ENCODE measurements around the gene MBP. TPM values are rescaled to one million over a fixed set of nuclear protein-coding genes. Genes with fewer than 3 reads are reported as not detected.
"Not testable (repeated sequence)": the region's sequence is repeated elsewhere in the genome, so short reads cannot be mapped to it uniquely, and the experiment has no call there.

Gene MBP
- total RNA-seq, 1 donor from 2014 or later = 90.6 TPM

GRCh38 chr18:77022116-77022515 lies 110.5 kb downstream of the MBP start:
- ATAC-seq (no peak), DNase-seq (no peak)
- no peak overlapping the region for H3K4me3 ChIP-seq
- no peaks in the 10 kb centered on the region for H3K9me3 ChIP-seq
- intact Hi-C loops (cut with DNase I) = no loop called here
- H3K27me3 ChIP-seq (ENCODE audit: low read depth) = no peaks in the 10 kb centered on the region
- no peaks in the 10 kb centered on the region for H3K4me1 ChIP-seq
- H3K27ac ChIP-seq = no peak overlapping the region
- no peak for TF ChIP-seq CTCF (IDR thresholded peaks at IDR 0.05)
- H3K36me3 ChIP-seq = peaks cover 32% of the 10 kb centered on the region

GRCh38 chr18:77021478-77021877 lies 111.1 kb downstream of the MBP start:
- H3K27ac ChIP-seq; H3K4me3 ChIP-seq; H3K9me3 ChIP-seq; H3K4me1 ChIP-seq; ATAC-seq; DNase-seq; intact Hi-C loops (cut with DNase I); H3K27me3 ChIP-seq (ENCODE audit: low read depth): not testable (repeated sequence)
- H3K36me3 ChIP-seq = peaks cover 39% of the 10 kb centered on the region

- Histone ChIP-seq H3K36me3 (peaks cover 42% of the 10 kb centered on the region), H3K4me3 (no peak overlapping the region), H3K27me3 (ENCODE audit: low read depth) (no peaks in the 10 kb centered on the region), H3K27ac (no peak overlapping the region), H3K4me1 (peaks cover 9% of the 10 kb centered on the region), H3K9me3 (no peaks in the 10 kb centered on the region)
- no peak for ATAC-seq
- no peak for TF ChIP-seq CTCF (IDR thresholded peaks at IDR 0.05)
- intact Hi-C loops (cut with DNase I) = no loop called here
- no peak for DNase-seq
These were observed 111.5 kb downstream of the MBP start for GRCh38 chr18:77021075-77021474.

- H3K4me3 ChIP-seq = no peak overlapping the region
- H3K27me3 ChIP-seq (ENCODE audit: low read depth) = no peaks in the 10 kb centered on the region
These were observed 112.0 kb downstream of the MBP start for GRCh38 chr18:77020561-77020960.

GRCh38 chr18:77019641-77020040 lies 112.9 kb downstream of the MBP start:
- Histone ChIP-seq H3K4me3 (no peak overlapping the region), H3K4me1 (peaks cover 23% of the 10 kb centered on the region), H3K36me3 (peaks cover 35% of the 10 kb centered on the region), H3K27me3 (ENCODE audit: low read depth) (no peaks in the 10 kb centered on the region), H3K9me3 (no peaks in the 10 kb centered on the region), H3K27ac (no peak overlapping the region)
- no peak for ATAC-seq
- no peak for DNase-seq
- TF ChIP-seq CTCF (IDR thresholded peaks at IDR 0.05) = no peak
- intact Hi-C loops (cut with DNase I) = loop anchor here (10.0 kb wide), 1 partner anchor 195 kb away; no protein-coding TSS in a partner anchor

More at GRCh38 chr18:77020561-77020960, 112.0 kb downstream of the MBP start:
- H3K9me3 ChIP-seq = no peaks in the 10 kb centered on the region
- ATAC-seq (no peak), DNase-seq (no peak)
- TF ChIP-seq CTCF (IDR thresholded peaks at IDR 0.05) = no peak
- no peak overlapping the region for H3K27ac ChIP-seq
- H3K4me1 ChIP-seq = peaks cover 14% of the 10 kb centered on the region
- intact Hi-C loops (cut with DNase I) = no loop called here
- H3K36me3 ChIP-seq = peaks cover 42% of the 10 kb centered on the region

- not testable (repeated sequence) for ATAC-seq; H3K27ac ChIP-seq; H3K9me3 ChIP-seq; H3K4me3 ChIP-seq; H3K27me3 ChIP-seq (ENCODE audit: low read depth); DNase-seq
- peaks cover 30% of the 10 kb centered on the region for H3K36me3 ChIP-seq
- intact Hi-C loops (cut with DNase I) = loop anchor here (10.0 kb wide), 1 partner anchor 196 kb away; no protein-coding TSS in a partner anchor
- peaks cover 33% of the 10 kb centered on the region for H3K4me1 ChIP-seq
These were observed 113.9 kb downstream of the MBP start for GRCh38 chr18:77018650-77019049.

- intact Hi-C loops (cut with DNase I) = loop anchor here (10.0 kb wide), 1 partner anchor 197 kb away; no protein-coding TSS in a partner anchor
- no peak for ATAC-seq
- no peak overlapping the region for H3K27ac ChIP-seq
- peaks cover 46% of the 10 kb centered on the region for H3K4me1 ChIP-seq
- H3K4me3 ChIP-seq = no peak overlapping the region
- no peaks in the 10 kb centered on the region for H3K9me3 ChIP-seq
- TF ChIP-seq CTCF (IDR thresholded peaks at IDR 0.05) = no peak
- H3K27me3 ChIP-seq (ENCODE audit: low read depth) = no peaks in the 10 kb centered on the region
- H3K36me3 ChIP-seq = peaks cover 30% of the 10 kb centered on the region
- DNase-seq = no peak
These were observed 115.2 kb downstream of the MBP start for GRCh38 chr18:77017355-77017754.

Data from lower lobe of right lung (tissue), 2 donors.